HT-29 (cell line): ENCODE data around the gene ZNF668. TPM values are rescaled to one million over a fixed set of nuclear protein-coding genes. Genes with fewer than 3 reads are reported as not detected.
"Not testable (repeated sequence)": the region's sequence is repeated elsewhere in the genome, so short reads cannot be mapped to it uniquely, and the experiment has no call there.

Experiments
- DNase-seq: peaks from one replicate; pipeline ENCODE4 v3.0.0-alpha.2; 2015; ENCODE audit warnings: low spot score
- total RNA-seq: library from RNA; depleted of rRNA; stranded (reverse); fragments of >200 nt; shearing (Covaris generic); gene quantifications from 2 replicates; pipeline ENCODE4 v1.2.3, GENCODE V29; 2014

Gene ZNF668
- total RNA-seq, 1 experiment from 2014 or later: 29.8 TPM

GRCh38 chr16:31100876-31101641, 27.0 kb upstream of the ZNF668 start:
- DNase-seq: not testable (repeated sequence)

DNA sequence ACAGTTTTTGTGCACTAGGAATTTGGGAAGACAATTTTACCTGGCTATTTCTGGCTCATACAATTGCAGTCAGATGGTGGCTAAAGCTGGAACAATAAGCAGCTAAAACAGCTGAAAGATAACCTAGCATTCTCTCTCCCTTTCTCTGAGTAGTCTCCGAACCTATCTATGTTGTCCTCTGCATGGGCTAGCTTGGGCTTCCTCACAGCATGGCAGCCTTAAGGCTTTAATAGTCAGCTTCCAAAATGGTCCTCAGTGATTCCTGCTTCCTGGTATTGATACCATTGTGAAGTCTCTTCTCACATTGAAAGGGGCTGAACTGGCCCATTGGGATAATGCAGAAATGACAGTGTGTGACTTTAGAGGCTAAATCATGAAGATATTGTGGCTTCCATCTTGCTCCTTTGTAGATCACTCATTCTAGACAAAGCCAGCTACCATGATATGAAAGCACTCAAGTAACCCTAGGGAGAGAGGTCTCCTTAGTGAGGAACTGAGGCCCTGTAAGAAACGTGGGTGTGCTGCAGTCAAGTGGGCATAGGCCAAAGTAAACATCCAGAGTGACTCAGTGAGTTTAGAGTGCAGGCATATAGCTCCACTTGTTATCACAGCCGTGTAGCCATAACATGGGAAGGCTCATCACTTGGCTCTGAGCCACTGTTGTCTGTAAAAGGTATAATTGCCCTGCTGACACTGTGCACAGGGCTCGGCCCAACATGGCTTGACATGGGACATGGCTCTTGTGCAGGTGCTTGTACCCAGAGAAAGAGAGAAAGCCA, 26.0 kb upstream of the ZNF668 start:
- DNase-seq: no peak

DNA sequence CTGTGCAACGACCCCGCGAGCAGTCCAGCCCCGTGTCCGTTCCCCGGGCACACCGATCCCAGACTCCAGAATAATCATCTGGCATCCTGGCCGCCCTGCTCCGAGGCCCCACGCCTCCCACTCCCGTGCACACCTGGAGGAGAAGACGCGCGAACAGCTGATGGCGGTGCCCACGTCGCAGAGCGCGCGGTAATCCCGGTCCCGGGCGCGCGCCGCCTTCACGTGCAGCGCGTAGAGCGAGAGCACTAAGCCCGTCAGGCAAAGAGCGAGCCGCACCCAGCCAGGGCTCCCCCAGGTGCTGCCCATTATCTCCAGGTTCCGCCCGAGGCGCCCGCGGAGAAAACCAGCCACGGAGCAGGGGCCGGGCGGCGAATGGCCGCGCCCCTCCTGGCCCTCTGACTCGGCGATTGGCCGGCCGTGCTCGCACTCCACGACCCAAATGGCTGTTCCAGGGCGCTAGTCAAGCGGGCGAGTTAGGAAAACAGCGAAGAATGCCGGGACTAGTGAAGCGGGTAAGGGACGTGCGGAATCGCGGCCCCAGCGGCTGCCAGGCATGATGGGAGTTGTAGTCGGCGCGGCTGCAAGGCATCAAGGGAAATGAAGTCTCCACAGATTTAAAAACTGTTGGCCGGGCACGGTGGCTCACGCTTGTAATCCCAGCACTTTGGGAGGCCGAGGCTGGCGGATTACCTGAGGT, 20.5 kb upstream of the ZNF668 start, which contains the start of gene VKORC1:
Gene VKORC1 (minus strand): TSS at position 374 of the 697 bp plus-strand sequence. CDS start 68 bp downstream, at position 306.
- DNase-seq: peak; percentile 97

DNA sequence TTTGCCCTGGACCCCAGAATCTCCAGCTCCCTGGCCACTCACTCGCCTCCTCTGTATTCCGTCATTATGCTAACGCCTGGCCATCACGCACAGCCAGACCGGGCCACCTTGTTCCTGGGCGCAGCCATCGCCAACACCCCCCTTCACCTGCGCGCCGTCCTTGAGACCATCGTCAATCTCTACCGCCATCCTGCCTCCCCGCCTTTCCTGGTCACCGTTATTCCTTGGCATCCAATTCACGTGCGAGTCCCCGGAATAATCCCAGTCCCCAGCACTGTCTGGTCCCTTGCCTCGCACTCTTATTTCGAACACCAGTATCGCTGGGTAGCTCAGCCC, 20.0 kb upstream of the ZNF668 start:
- peak; percentile 22 for DNase-seq

DNA sequence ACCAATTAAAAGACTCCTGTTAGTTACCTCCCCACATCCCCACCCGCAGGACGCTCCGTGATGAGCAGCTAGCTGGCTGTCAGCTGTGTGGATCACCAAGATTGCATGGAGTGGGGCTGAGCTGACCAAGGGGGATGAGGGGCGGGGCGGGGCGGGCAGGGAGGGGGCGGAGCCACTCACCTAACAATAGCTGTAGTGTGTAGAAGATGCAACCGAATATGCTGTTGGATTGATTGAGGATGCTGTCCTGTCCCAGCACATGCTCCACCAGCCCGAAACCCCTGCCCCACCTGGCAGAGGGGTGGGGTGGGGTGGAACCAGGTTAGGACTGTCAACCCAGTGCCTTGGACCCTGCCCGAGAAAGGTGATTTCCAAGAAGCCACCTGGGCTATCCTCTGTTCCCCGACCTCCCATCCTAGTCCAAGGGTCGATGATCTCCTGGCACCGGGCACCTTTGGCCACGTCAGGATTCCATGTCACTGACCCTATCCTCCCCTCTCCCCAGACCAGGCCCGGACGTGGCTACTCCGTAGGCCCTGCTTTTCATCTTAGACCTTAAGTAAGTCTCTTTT, 19.2 kb upstream of the ZNF668 start:
- peak; percentile 43 for DNase-seq

DNA sequence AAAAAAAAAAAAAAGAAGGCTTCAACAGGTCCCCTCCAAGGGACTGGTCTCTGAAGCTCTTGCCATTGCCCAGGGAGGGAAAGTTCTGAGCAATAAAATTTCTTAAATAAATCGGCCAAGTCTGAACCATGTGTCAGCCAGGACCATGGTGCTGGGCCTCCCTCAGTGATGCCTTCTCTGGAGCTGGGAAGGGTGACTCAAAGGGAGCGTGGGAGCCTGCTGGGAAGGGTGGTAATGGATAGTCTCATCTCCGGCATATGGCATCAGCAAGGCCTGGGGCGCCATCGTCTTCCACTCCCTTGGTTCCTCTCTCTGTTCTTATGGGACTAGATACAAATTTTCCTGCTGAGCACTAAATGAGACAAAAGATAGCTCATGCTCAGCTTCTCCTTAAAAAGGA, 18.3 kb upstream of the ZNF668 start:
- no peak for DNase-seq

- no peak for DNase-seq
These were observed 16.5 kb upstream of the ZNF668 start for GRCh38 chr16:31090540-31090939.

GRCh38 chr16:31089199-31089598, 15.2 kb upstream of the ZNF668 start:
- DNase-seq: no peak

- DNase-seq: no peak
These were observed 14.6 kb upstream of the ZNF668 start, which contains the start of gene PRSS53 for GRCh38 chr16:31088459-31089183. PRSS53 (minus strand) TSS chr16:31088943; CDS start chr16:31088809, 134 bp downstream.

GRCh38 chr16:31087971-31088370, 13.9 kb upstream of the ZNF668 start:
- no peak for DNase-seq

GRCh38 chr16:31087481-31087880, 13.4 kb upstream of the ZNF668 start:
- no peak for DNase-seq

DNA sequence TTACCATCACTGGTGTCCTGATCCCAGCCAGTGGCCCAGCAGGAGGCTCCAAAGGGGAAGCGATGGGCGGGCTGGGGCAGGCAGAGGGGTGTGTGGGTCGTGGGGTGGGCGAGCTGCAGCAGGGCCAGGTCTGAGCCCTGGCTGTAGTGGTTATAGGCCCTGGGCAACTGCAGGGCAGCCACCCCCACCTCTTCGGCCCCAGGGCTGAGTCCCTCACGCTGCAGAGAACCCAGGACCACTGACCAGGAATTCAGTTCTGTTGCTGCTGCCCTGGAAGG, 12.5 kb upstream of the ZNF668 start:
- no peak for DNase-seq

GRCh38 chr16:31085873-31086628, 12.0 kb upstream of the ZNF668 start:
- no peak for DNase-seq

DNA sequence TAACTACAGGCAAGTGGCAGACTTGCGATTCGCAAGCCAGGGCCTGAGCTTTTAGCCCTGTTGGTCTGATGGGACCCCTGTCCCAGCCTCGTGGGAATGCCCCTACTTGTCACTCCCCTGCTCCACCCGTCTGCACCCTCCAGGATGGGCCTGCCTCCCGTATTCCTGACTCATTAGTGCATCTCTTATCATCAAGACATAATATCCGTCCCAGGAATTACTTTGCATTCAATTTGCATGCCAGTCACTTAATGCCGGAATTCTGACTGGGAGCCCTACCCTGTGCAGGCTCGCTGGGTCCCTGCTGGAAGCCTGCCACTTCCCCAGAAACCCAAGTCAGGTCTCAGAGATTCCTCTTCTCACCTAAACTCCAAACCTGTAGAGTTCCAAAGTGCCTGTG, 11.4 kb upstream of the ZNF668 start:
- no peak for DNase-seq

DNA sequence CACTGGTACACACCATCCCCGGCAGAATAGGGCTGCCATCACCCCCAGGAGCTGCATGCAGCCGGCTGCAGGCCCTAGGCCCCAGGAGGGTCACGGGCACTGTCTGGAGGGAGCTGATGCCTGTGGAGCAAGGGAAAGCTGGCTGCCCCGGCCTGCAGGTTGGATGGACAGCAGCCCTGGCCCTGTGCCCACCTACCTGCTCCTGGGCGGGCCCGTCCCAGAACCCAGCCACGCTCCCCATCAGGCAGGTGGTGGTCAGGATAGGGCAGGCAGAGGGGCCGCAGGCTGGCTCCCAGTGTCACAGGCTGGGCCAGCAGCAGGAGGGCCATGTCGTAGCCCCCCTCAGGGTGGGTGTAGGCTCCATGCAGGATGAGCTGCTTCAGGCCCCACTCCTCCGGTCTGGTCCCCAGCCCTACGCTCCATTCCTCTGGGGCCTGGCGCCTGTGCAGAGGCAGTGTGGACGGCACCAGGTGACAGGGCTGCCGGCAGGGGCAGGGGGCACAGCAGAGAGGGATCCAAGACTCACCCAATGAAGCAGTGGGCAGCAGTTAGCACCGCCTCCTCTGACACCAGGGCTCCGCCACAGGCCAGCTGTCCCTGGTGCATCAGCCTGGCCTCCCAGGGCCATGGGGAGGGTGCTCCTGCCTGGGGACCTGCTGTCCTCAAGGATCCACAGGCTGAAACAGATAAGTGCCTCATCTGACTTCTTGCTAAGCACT, 10.7 kb upstream of the ZNF668 start:
- DNase-seq: no peak

GRCh38 chr16:31083981-31084380, 9.9 kb upstream of the ZNF668 start:
- DNase-seq: no peak

DNA sequence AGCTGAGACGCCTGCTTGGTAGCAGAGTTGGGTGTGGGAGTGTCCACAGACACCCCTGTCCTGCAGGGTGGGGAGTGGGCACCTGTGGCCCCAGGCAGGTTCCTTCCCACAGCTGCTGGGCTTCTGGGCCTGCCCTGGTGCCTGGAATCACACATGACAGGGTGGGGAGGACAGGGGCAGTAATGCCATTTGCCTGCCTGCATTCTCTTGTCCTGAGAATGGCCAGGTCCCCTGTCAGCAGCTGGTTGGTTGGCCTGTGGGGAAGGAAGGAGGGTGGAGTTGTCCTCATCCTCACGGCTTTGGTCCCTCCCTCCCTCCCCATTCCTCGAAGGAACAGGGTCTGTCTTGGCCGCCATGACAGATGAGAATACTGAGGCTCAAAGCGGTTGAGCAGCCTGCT, 9.5 kb upstream of the ZNF668 start:
- DNase-seq: no peak

DNA sequence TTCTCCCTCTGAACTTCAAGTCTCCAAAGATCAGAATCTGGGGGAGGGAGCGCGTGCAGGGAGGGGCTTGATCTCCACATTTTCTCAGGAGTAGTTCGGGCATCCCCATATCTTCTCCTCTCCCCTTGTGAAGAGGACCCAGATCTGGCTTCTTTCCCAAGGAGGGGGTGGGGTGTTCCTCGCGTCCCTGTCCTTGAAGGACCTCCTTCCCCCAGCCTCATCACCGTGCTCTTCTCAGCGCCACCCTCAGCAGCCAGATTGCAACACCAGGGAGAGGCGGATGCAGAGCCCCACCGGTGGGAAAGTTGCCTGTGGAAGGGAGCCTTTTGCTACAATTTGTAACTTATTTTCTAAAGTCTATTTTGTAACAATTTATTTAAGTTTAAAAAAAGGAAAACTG, 9.0 kb upstream of the ZNF668 start:
- no peak for DNase-seq

GRCh38 chr16:31082368-31083045, 8.5 kb upstream of the ZNF668 start:
- no peak for DNase-seq
